ENCODE results near the gene EPC2.
"Not testable (repeated sequence)": the region's sequence is repeated elsewhere in the genome, so short reads cannot be mapped to it uniquely, and the experiment has no call there.

Gene EPC2

GRCh38 chr2:148656516-148656915, 12.0 kb downstream of the EPC2 start:
- no peak overlapping the region for H3K4me3 ChIP-seq (ENCODE audit: low read length)
- no peak for DNase-seq (ENCODE audit: low read depth)
- H3K36me3 ChIP-seq (ENCODE audit: control insufficient read depth, insufficient read depth, low read length, severe bottlenecking), result no peaks in the 10 kb centered on the region
- H3K4me1 ChIP-seq (ENCODE audit: control insufficient read depth, insufficient read depth, low read length), result peaks cover 20% of the 10 kb centered on the region
- H3K9ac ChIP-seq (ENCODE audit: low read length), result no peak overlapping the region
- H3K9me3 ChIP-seq (ENCODE audit: control insufficient read depth, low read length), result no peaks in the 10 kb centered on the region
- H3K27me3 ChIP-seq (replicated peaks; ENCODE audit: control insufficient read depth, insufficient read depth, low read length), result no peaks in the 10 kb centered on the region

GRCh38 chr2:148658807-148659722, 14.5 kb downstream of the EPC2 start:
- H3K4me3 ChIP-seq (ENCODE audit: low read length), result no peak overlapping the region
- H3K36me3 ChIP-seq (ENCODE audit: control insufficient read depth, insufficient read depth, low read length, severe bottlenecking), result no peaks in the 10 kb centered on the region
- DNase-seq (ENCODE audit: low read depth), result peak; percentile 33
- H3K9me3 ChIP-seq (ENCODE audit: control insufficient read depth, low read length), result no peaks in the 10 kb centered on the region
- H3K4me1 ChIP-seq (ENCODE audit: control insufficient read depth, insufficient read depth, low read length), result peaks cover 20% of the 10 kb centered on the region
- no peaks in the 10 kb centered on the region for H3K27me3 ChIP-seq (replicated peaks; ENCODE audit: control insufficient read depth, insufficient read depth, low read length)
- no peak overlapping the region for H3K9ac ChIP-seq (ENCODE audit: low read length)

- Histone ChIP-seq H3K36me3 (ENCODE audit: control insufficient read depth, insufficient read depth, low read length, severe bottlenecking) (no peaks in the 10 kb centered on the region), H3K4me3 (ENCODE audit: low read length) (no peak overlapping the region), H3K9me3 (ENCODE audit: control insufficient read depth, low read length) (no peaks in the 10 kb centered on the region), H3K4me1 (ENCODE audit: control insufficient read depth, insufficient read depth, low read length) (peaks cover 20% of the 10 kb centered on the region), H3K9ac (ENCODE audit: low read length) (no peak overlapping the region), H3K27me3 (replicated peaks; ENCODE audit: control insufficient read depth, insufficient read depth, low read length) (no peaks in the 10 kb centered on the region)
- DNase-seq (ENCODE audit: low read depth), result no peak
These were observed 16.4 kb downstream of the EPC2 start for GRCh38 chr2:148660999-148661398.

GRCh38 chr2:148662332-148662731, 17.8 kb downstream of the EPC2 start:
- not testable (repeated sequence) for H3K4me3 ChIP-seq (ENCODE audit: low read length); H3K27me3 ChIP-seq (replicated peaks; ENCODE audit: control insufficient read depth, insufficient read depth, low read length); H3K36me3 ChIP-seq (ENCODE audit: control insufficient read depth, insufficient read depth, low read length, severe bottlenecking); H3K9me3 ChIP-seq (ENCODE audit: control insufficient read depth, low read length); DNase-seq (ENCODE audit: low read depth); H3K9ac ChIP-seq (ENCODE audit: low read length)
- peaks cover 15% of the 10 kb centered on the region for H3K4me1 ChIP-seq (ENCODE audit: control insufficient read depth, insufficient read depth, low read length)

- DNase-seq (ENCODE audit: low read depth), result no peak
- no peaks in the 10 kb centered on the region for H3K27me3 ChIP-seq (replicated peaks; ENCODE audit: control insufficient read depth, insufficient read depth, low read length)
- no peak overlapping the region for H3K4me3 ChIP-seq (ENCODE audit: low read length)
- no peak overlapping the region for H3K9ac ChIP-seq (ENCODE audit: low read length)
- peaks cover 14% of the 10 kb centered on the region for H3K4me1 ChIP-seq (ENCODE audit: control insufficient read depth, insufficient read depth, low read length)
- no peaks in the 10 kb centered on the region for H3K36me3 ChIP-seq (ENCODE audit: control insufficient read depth, insufficient read depth, low read length, severe bottlenecking)
- no peaks in the 10 kb centered on the region for H3K9me3 ChIP-seq (ENCODE audit: control insufficient read depth, low read length)
These were observed 19.7 kb downstream of the EPC2 start for GRCh38 chr2:148664229-148664628.

GRCh38 chr2:148666555-148666954, 22.0 kb downstream of the EPC2 start:
- H3K36me3 ChIP-seq (ENCODE audit: control insufficient read depth, insufficient read depth, low read length, severe bottlenecking), result no peaks in the 10 kb centered on the region
- no peak overlapping the region for H3K9ac ChIP-seq (ENCODE audit: low read length)
- H3K4me3 ChIP-seq (ENCODE audit: low read length), result no peak overlapping the region
- no peaks in the 10 kb centered on the region for H3K4me1 ChIP-seq (ENCODE audit: control insufficient read depth, insufficient read depth, low read length)
- no peaks in the 10 kb centered on the region for H3K27me3 ChIP-seq (replicated peaks; ENCODE audit: control insufficient read depth, insufficient read depth, low read length)
- no peak for DNase-seq (ENCODE audit: low read depth)
- no peaks in the 10 kb centered on the region for H3K9me3 ChIP-seq (ENCODE audit: control insufficient read depth, low read length)

- no peak overlapping the region for H3K9ac ChIP-seq (ENCODE audit: low read length)
- H3K4me1 ChIP-seq (ENCODE audit: control insufficient read depth, insufficient read depth, low read length), result no peaks in the 10 kb centered on the region
- no peaks in the 10 kb centered on the region for H3K36me3 ChIP-seq (ENCODE audit: control insufficient read depth, insufficient read depth, low read length, severe bottlenecking)
- no peak for DNase-seq (ENCODE audit: low read depth)
- no peak overlapping the region for H3K4me3 ChIP-seq (ENCODE audit: low read length)
- no peaks in the 10 kb centered on the region for H3K27me3 ChIP-seq (replicated peaks; ENCODE audit: control insufficient read depth, insufficient read depth, low read length)
- no peaks in the 10 kb centered on the region for H3K9me3 ChIP-seq (ENCODE audit: control insufficient read depth, low read length)
These were observed 22.7 kb downstream of the EPC2 start for GRCh38 chr2:148667113-148667836.

GRCh38 chr2:148670773-148671172, 26.2 kb downstream of the EPC2 start:
- Histone ChIP-seq H3K4me1 (ENCODE audit: control insufficient read depth, insufficient read depth, low read length) (peaks cover 4% of the 10 kb centered on the region), H3K36me3 (ENCODE audit: control insufficient read depth, insufficient read depth, low read length, severe bottlenecking) (no peaks in the 10 kb centered on the region), H3K4me3 (ENCODE audit: low read length) (no peak overlapping the region), H3K9me3 (ENCODE audit: control insufficient read depth, low read length) (no peaks in the 10 kb centered on the region), H3K9ac (ENCODE audit: low read length) (no peak overlapping the region), H3K27me3 (replicated peaks; ENCODE audit: control insufficient read depth, insufficient read depth, low read length) (no peaks in the 10 kb centered on the region)
- DNase-seq (ENCODE audit: low read depth), result no peak

GRCh38 chr2:148674063-148675020, 29.8 kb downstream of the EPC2 start:
- DNase-seq (ENCODE audit: low read depth), result no peak
- H3K36me3 ChIP-seq (ENCODE audit: control insufficient read depth, insufficient read depth, low read length, severe bottlenecking), result no peaks in the 10 kb centered on the region
- H3K4me1 ChIP-seq (ENCODE audit: control insufficient read depth, insufficient read depth, low read length), result peaks cover 11% of the 10 kb centered on the region
- H3K27me3 ChIP-seq (replicated peaks; ENCODE audit: control insufficient read depth, insufficient read depth, low read length), result no peaks in the 10 kb centered on the region
- no peak overlapping the region for H3K9ac ChIP-seq (ENCODE audit: low read length)
- H3K4me3 ChIP-seq (ENCODE audit: low read length), result no peak overlapping the region
- no peaks in the 10 kb centered on the region for H3K9me3 ChIP-seq (ENCODE audit: control insufficient read depth, low read length)

GRCh38 chr2:148675708-148676107, 31.2 kb downstream of the EPC2 start:
- Histone ChIP-seq H3K36me3 (ENCODE audit: control insufficient read depth, insufficient read depth, low read length, severe bottlenecking) (no peaks in the 10 kb centered on the region), H3K9ac (ENCODE audit: low read length) (no peak overlapping the region), H3K9me3 (ENCODE audit: control insufficient read depth, low read length) (no peaks in the 10 kb centered on the region), H3K4me1 (ENCODE audit: control insufficient read depth, insufficient read depth, low read length) (peaks cover 11% of the 10 kb centered on the region), H3K27me3 (replicated peaks; ENCODE audit: control insufficient read depth, insufficient read depth, low read length) (no peaks in the 10 kb centered on the region), H3K4me3 (ENCODE audit: low read length) (no peak overlapping the region)
- peak; percentile 23 for DNase-seq (ENCODE audit: low read depth)
